OCI-LY7 (cell line): Measurements from ENCODE around the gene CCDC33. TPM values are rescaled to one million over a fixed set of nuclear protein-coding genes. Genes with fewer than 3 reads are reported as not detected.

Experiments
- BruUV-seq: library from RNA; stranded (reverse); fragments of 400-500 nt; replicated peaks from 2 replicates; lab custom pipeline; 2021; lab: Mats Ljungman, UMichigan
- CTCF ChIA-PET: fragments of 300-600 bp; sonication (Branson Sonifier 250); formaldehyde crosslinking; loops from one replicate; lab custom pipeline; 2022; ENCODE audit warnings: antibody characterized with exemption; ENCODE audit not compliant: unreplicated experiment; lab: Charles Lee
- POLR2A ChIA-PET: fragments of 300-600 bp; sonication (Branson Sonifier 250); formaldehyde crosslinking; loops from one replicate; lab custom pipeline; 2022; ENCODE audit warnings: antibody characterized with exemption; lab: Charles Lee
- DNase-seq: peaks from one replicate; pipeline ENCODE4 v3.0.0-alpha.2; 2015; ENCODE audit warnings: low spot score
- H2AFZ ChIP-seq: fragments of 200-600 bp; sonication (generic), shearing (Covaris generic); 2 replicates; pipeline ENCODE4 v1.6.1; 2014; ENCODE audit warnings: mild to moderate bottlenecking, antibody characterized with exemption, low read length, moderate library complexity
- H3K27ac ChIP-seq: fragments of 200-600 bp; sonication (generic); 2 replicates; pipeline ENCODE4 v1.5.1; 2014; ENCODE audit warnings: mixed run types, low read depth, mild to moderate bottlenecking, moderate library complexity, low read length, inconsistent platforms; ENCODE audit not compliant: poor library complexity, severe bottlenecking
- H3K36me3 ChIP-seq: fragments of 200-600 bp; sonication (generic); 2 replicates; pipeline ENCODE4 v1.6.1; 2014; ENCODE audit warnings: mild to moderate bottlenecking, antibody characterized with exemption, low read length, moderate library complexity, mixed read lengths; ENCODE audit not compliant: insufficient read depth
- H3K4me1 ChIP-seq: fragments of 200-600 bp; sonication (generic); 2 replicates; pipeline ENCODE4 v1.5.1; 2014; ENCODE audit warnings: mild to moderate bottlenecking, low read length; ENCODE audit not compliant: insufficient read depth, poor library complexity, severe bottlenecking
- H3K4me2 ChIP-seq: fragments of 200-600 bp; sonication (generic); 2 replicates; pipeline ENCODE4 v1.6.1; 2014; ENCODE audit warnings: mild to moderate bottlenecking, low read length
- H3K4me3 ChIP-seq: fragments of 200-600 bp; sonication (generic); 2 replicates; pipeline ENCODE4 v1.5.1; 2014; ENCODE audit warnings: mild to moderate bottlenecking, low read depth, low read length; ENCODE audit not compliant: poor library complexity, severe bottlenecking
- H3K79me2 ChIP-seq: fragments of 200-600 bp; sonication (generic); 2 replicates; pipeline ENCODE4 v1.6.1; 2016; ENCODE audit warnings: low read depth, mild to moderate bottlenecking, low read length, moderate library complexity, mixed read lengths; ENCODE audit not compliant: insufficient read depth
- H3K9me2 ChIP-seq: fragments of 200-600 bp; sonication (generic); 2 replicates; pipeline ENCODE4 v1.6.1; 2016; ENCODE audit warnings: mild to moderate bottlenecking, low read length, mixed read lengths; ENCODE audit not compliant: insufficient read depth
- H3K9me3 ChIP-seq: fragments of 200-600 bp; sonication (generic); 2 replicates; pipeline ENCODE4 v1.6.1; 2014; ENCODE audit warnings: mild to moderate bottlenecking, mixed run types, low read length, mixed read lengths
- H4K20me1 ChIP-seq: fragments of 200-600 bp; sonication (generic); 2 replicates; pipeline ENCODE4 v1.6.1; 2014; ENCODE audit warnings: mild to moderate bottlenecking, antibody characterized with exemption, low read length, moderate library complexity, mixed read lengths; ENCODE audit not compliant: insufficient read depth
- CTCF ChIP-seq: fragments of 200-600 bp; sonication (generic); conservative IDR thresholded peaks from 2 replicates; pipeline ENCODE4 v1.5.1; 2014; ENCODE audit warnings: mild to moderate bottlenecking, antibody characterized with exemption, low read length, moderate library complexity, mixed read lengths
- EZH2phosphoT487 ChIP-seq: fragments of 200-600 bp; sonication (generic); IDR thresholded peaks from 2 replicates; pipeline ENCODE4 v1.6.1; 2018; ENCODE audit warnings: low read depth, borderline replicate concordance, mild to moderate bottlenecking, mixed run types, antibody characterized with exemption, low read length, moderate library complexity, mixed read lengths
- intact Hi-C: fragments of 100-400 bp; cut with micrococcal nuclease; formaldehyde crosslinking; loops from one replicate; pipeline ENCODE4 v1.10.0; 2022; ENCODE audit not compliant: unreplicated experiment
- total RNA-seq, 2 experiments: library from RNA; depleted of rRNA in 1 of 2; stranded (reverse); fragments of >200 nt in 1 of 2; shearing (Covaris generic) in 1 of 2; gene quantifications; 2 replicates each; pipeline ENCODE4 v1.2.3, GENCODE V29; 2014 to 2022

Gene CCDC33
- total RNA-seq, 2 experiments from 2014 or later, result not detected

- TF ChIP-seq EZH2phosphoT487 (no peak), CTCF (no peak)
- ChIA-PET POLR2A (no interaction called here), CTCF (interaction anchor here (0.6 kb wide), 1 partner anchor 114 kb away, joined by 7 read pairs; no protein-coding TSS in a partner anchor)
- H3K79me2 ChIP-seq, result no peaks in the 10 kb centered on the region
- intact Hi-C loops, result no loop called here
- no TSS peak for BruUV-seq
- no peaks in the 10 kb centered on the region for H3K4me1 ChIP-seq
- no peak overlapping the region for H3K4me3 ChIP-seq
- no peaks in the 10 kb centered on the region for H3K9me2 ChIP-seq
- no peak overlapping the region for H3K4me2 ChIP-seq
- H2AFZ ChIP-seq, result no peak overlapping the region
- no peak overlapping the region for H3K27ac ChIP-seq
- DNase-seq, result no peak
- no peaks in the 10 kb centered on the region for H3K9me3 ChIP-seq
- no peaks in the 10 kb centered on the region for H4K20me1 ChIP-seq
- H3K36me3 ChIP-seq, result no peaks in the 10 kb centered on the region
These were observed 68.3 kb downstream of the CCDC33 start for GRCh38 chr15:74304431-74304830.

- TF ChIP-seq EZH2phosphoT487 (no peak), CTCF (no peak)
- Histone ChIP-seq H2AFZ (no peak overlapping the region), H3K4me2 (no peak overlapping the region), H3K4me3 (no peak overlapping the region), H3K36me3 (no peaks in the 10 kb centered on the region), H3K9me2 (no peaks in the 10 kb centered on the region), H3K4me1 (no peaks in the 10 kb centered on the region), H3K79me2 (no peaks in the 10 kb centered on the region), H4K20me1 (no peaks in the 10 kb centered on the region), H3K9me3 (no peaks in the 10 kb centered on the region), H3K27ac (no peak overlapping the region)
- ChIA-PET POLR2A (no interaction called here), CTCF (no interaction called here)
- BruUV-seq, result no TSS peak
- intact Hi-C loops, result loop anchor here (5.0 kb wide), 1 partner anchor 253 kb away; no protein-coding TSS in a partner anchor
- no peak for DNase-seq
These were observed 69.6 kb downstream of the CCDC33 start for GRCh38 chr15:74305687-74306086.

GRCh38 chr15:74306781-74307217, 70.7 kb downstream of the CCDC33 start:
- H3K4me1 ChIP-seq, result no peaks in the 10 kb centered on the region
- no peak overlapping the region for H3K27ac ChIP-seq
- H3K4me3 ChIP-seq, result no peak overlapping the region
- ChIA-PET CTCF (interaction anchor here (1.0 kb wide), 1 partner anchor 181 kb away, joined by 4 read pairs; no protein-coding TSS in a partner anchor), POLR2A (no interaction called here)
- H3K4me2 ChIP-seq, result no peak overlapping the region
- no peaks in the 10 kb centered on the region for H4K20me1 ChIP-seq
- H2AFZ ChIP-seq, result no peak overlapping the region
- H3K79me2 ChIP-seq, result no peaks in the 10 kb centered on the region
- no TSS peak for BruUV-seq
- H3K9me2 ChIP-seq, result no peaks in the 10 kb centered on the region
- no peaks in the 10 kb centered on the region for H3K36me3 ChIP-seq
- intact Hi-C loops, result loop anchor here (5.0 kb wide), 1 partner anchor 254 kb away; no protein-coding TSS in a partner anchor
- TF ChIP-seq EZH2phosphoT487 (no peak), CTCF (no peak)
- DNase-seq, result no peak
- H3K9me3 ChIP-seq, result no peaks in the 10 kb centered on the region
